ENCODE measurements around the gene VWC2.

The VWC2 gene

DNA sequence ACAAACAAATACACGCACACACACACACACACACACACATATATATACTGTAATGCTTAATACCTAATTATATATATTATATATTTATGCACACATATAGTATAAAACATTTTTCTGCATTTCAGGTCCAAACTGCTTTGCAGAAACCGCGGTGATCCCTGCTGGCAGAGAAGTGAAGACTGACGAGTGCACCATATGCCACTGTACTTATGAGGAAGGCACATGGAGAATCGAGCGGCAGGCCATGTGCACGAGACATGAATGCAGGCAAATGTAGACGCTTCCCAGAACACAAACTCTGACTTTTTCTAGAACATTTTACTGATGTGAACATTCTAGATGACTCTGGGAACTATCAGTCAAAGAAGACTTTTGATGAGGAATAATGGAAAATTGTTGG lies 138.5 kb downstream of the VWC2 start:
- TF ChIP-seq, protein P1, sequence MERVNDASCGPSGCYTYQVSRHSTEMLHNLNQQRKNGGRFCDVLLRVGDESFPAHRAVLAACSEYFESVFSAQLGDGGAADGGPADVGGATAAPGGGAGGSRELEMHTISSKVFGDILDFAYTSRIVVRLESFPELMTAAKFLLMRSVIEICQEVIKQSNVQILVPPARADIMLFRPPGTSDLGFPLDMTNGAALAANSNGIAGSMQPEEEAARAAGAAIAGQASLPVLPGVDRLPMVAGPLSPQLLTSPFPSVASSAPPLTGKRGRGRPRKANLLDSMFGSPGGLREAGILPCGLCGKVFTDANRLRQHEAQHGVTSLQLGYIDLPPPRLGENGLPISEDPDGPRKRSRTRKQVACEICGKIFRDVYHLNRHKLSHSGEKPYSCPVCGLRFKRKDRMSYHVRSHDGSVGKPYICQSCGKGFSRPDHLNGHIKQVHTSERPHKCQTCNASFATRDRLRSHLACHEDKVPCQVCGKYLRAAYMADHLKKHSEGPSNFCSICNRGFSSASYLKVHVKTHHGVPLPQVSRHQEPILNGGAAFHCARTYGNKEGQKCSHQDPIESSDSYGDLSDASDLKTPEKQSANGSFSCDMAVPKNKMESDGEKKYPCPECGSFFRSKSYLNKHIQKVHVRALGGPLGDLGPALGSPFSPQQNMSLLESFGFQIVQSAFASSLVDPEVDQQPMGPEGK (CRISPR knock-in tag; IDR thresholded peaks at IDR 0.05; ENCODE audit: borderline replicate concordance): no peak
- TF ChIP-seq, protein P2, sequence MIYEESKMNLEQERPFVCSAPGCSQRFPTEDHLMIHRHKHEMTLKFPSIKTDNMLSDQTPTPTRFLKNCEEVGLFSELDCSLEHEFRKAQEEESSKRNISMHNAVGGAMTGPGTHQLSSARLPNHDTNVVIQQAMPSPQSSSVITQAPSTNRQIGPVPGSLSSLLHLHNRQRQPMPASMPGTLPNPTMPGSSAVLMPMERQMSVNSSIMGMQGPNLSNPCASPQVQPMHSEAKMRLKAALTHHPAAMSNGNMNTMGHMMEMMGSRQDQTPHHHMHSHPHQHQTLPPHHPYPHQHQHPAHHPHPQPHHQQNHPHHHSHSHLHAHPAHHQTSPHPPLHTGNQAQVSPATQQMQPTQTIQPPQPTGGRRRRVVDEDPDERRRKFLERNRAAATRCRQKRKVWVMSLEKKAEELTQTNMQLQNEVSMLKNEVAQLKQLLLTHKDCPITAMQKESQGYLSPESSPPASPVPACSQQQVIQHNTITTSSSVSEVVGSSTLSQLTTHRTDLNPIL (CRISPR knock-in tag; IDR thresholded peaks at IDR 0.05; ENCODE audit: low read depth): no peak
- TF ChIP-seq OSR1 (CRISPR knock-in tag; IDR thresholded peaks at IDR 0.05) (no peak), ZNF70 (CRISPR knock-in tag; IDR thresholded peaks at IDR 0.05) (no peak), ZNF8 (CRISPR knock-in tag; IDR thresholded peaks at IDR 0.05) (no peak), ZFP30 (CRISPR knock-in tag; IDR thresholded peaks at IDR 0.05) (no peak), ZC3H10 (CRISPR knock-in tag; IDR thresholded peaks at IDR 0.05) (no peak), CSDC2 (CRISPR knock-in tag; IDR thresholded peaks at IDR 0.05) (no peak), TCF4 (CRISPR knock-in tag; IDR thresholded peaks at IDR 0.05; ENCODE audit: borderline replicate concordance) (no peak), RARB (CRISPR knock-in tag; IDR thresholded peaks at IDR 0.05) (no peak), ISL1 (CRISPR knock-in tag; IDR thresholded peaks at IDR 0.05) (no peak), ARNTL (CRISPR knock-in tag; IDR thresholded peaks at IDR 0.05; ENCODE audit: borderline replicate concordance, low read depth) (no peak), ZFP3 (CRISPR knock-in tag; IDR thresholded peaks at IDR 0.05) (no peak), TOX (CRISPR knock-in tag; IDR thresholded peaks at IDR 0.05; ENCODE audit: borderline replicate concordance) (no peak), SNAI2 (CRISPR knock-in tag; IDR thresholded peaks at IDR 0.05) (no peak), PPARA (CRISPR knock-in tag; IDR thresholded peaks at IDR 0.05; ENCODE audit: borderline replicate concordance) (no peak), BACH2 (CRISPR knock-in tag; IDR thresholded peaks at IDR 0.05; ENCODE audit: borderline replicate concordance) (no peak), ZNF565 (CRISPR knock-in tag; conservative IDR thresholded peaks at IDR 0.05; ENCODE audit: low read depth) (no peak)
- TF ChIP-seq, protein P3, sequence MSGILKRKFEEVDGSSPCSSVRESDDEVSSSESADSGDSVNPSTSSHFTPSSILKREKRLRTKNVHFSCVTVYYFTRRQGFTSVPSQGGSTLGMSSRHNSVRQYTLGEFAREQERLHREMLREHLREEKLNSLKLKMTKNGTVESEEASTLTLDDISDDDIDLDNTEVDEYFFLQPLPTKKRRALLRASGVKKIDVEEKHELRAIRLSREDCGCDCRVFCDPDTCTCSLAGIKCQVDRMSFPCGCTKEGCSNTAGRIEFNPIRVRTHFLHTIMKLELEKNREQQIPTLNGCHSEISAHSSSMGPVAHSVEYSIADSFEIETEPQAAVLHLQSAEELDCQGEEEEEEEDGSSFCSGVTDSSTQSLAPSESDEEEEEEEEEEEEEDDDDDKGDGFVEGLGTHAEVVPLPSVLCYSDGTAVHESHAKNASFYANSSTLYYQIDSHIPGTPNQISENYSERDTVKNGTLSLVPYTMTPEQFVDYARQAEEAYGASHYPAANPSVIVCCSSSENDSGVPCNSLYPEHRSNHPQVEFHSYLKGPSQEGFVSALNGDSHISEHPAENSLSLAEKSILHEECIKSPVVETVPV (CRISPR knock-in tag; IDR thresholded peaks at IDR 0.05): no peak
- TF ChIP-seq, protein P4, sequence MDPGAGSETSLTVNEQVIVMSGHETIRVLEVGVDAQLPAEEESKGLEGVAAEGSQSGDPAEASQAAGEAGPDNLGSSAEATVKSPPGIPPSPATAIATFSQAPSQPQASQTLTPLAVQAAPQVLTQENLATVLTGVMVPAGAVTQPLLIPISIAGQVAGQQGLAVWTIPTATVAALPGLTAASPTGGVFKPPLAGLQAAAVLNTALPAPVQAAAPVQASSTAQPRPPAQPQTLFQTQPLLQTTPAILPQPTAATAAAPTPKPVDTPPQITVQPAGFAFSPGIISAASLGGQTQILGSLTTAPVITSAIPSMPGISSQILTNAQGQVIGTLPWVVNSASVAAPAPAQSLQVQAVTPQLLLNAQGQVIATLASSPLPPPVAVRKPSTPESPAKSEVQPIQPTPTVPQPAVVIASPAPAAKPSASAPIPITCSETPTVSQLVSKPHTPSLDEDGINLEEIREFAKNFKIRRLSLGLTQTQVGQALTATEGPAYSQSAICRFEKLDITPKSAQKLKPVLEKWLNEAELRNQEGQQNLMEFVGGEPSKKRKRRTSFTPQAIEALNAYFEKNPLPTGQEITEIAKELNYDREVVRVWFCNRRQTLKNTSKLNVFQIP (CRISPR knock-in tag; IDR thresholded peaks at IDR 0.05; ENCODE audit: borderline replicate concordance, low read depth): no peak
- ATAC-seq: no peak

DNA sequence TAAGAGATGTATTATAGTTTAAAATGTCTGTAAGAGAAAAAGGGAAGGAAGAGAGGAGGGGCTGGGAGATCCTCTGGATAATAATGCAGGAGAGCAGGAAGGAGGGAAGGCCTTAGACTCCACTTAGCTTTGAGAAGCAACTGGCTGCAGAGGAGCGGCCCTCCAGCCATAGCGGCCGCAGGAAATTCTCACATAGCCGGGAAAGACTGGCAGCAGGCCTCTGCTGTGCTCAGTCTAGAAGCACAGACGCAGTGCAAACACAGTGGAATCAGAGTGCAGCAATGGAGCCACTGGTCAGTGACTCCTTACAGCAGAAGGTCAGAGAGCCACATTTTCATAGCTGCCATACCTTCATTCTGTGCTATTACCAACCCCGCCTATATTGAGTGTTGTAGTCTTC lies 153.3 kb downstream of the VWC2 start:
- ATAC-seq: no peak
- TF ChIP-seq ZNF8 (CRISPR knock-in tag; IDR thresholded peaks at IDR 0.05) (no peak), RARB (CRISPR knock-in tag; IDR thresholded peaks at IDR 0.05) (no peak), ZNF70 (CRISPR knock-in tag; IDR thresholded peaks at IDR 0.05) (no peak), ZFP30 (CRISPR knock-in tag; IDR thresholded peaks at IDR 0.05) (no peak), CSDC2 (CRISPR knock-in tag; IDR thresholded peaks at IDR 0.05) (no peak), GLIS3 (CRISPR knock-in tag; IDR thresholded peaks at IDR 0.05) (no peak), ZC3H10 (CRISPR knock-in tag; IDR thresholded peaks at IDR 0.05) (no peak)
- TF ChIP-seq, protein P3 (CRISPR knock-in tag; IDR thresholded peaks at IDR 0.05): no peak
- TF ChIP-seq, protein P2 (CRISPR knock-in tag; IDR thresholded peaks at IDR 0.05; ENCODE audit: low read depth): no peak

DNA sequence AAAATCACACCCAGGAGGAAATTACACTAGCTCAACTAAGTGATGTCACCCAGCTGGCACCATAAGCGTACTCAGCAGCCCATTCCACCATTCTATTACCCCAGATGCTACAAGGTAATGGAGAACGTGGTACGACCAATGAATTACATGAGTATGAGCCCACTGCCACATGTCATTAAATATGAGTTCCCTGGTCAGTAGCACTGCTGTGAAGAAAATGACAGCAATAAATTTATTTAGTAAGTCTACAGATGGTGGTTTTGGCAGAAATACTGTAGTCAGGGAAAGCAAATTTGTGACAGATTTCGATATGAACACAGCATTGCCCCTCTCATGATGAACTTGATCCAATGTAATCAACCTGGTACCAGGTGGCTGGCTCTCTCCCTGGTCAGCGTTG lies 154.2 kb downstream of the VWC2 start:
- ATAC-seq: no peak
- TF ChIP-seq ZFP3 (CRISPR knock-in tag; IDR thresholded peaks at IDR 0.05) (no peak), CSDC2 (CRISPR knock-in tag; IDR thresholded peaks at IDR 0.05) (no peak), TCF4 (CRISPR knock-in tag; IDR thresholded peaks at IDR 0.05; ENCODE audit: borderline replicate concordance) (no peak), PPARA (CRISPR knock-in tag; IDR thresholded peaks at IDR 0.05; ENCODE audit: borderline replicate concordance) (no peak), ARNTL (CRISPR knock-in tag; IDR thresholded peaks at IDR 0.05; ENCODE audit: borderline replicate concordance, low read depth) (no peak), SNAI2 (CRISPR knock-in tag; IDR thresholded peaks at IDR 0.05) (no peak), ZNF565 (CRISPR knock-in tag; conservative IDR thresholded peaks at IDR 0.05; ENCODE audit: low read depth) (no peak), ISL1 (CRISPR knock-in tag; IDR thresholded peaks at IDR 0.05) (no peak), ZC3H10 (CRISPR knock-in tag; IDR thresholded peaks at IDR 0.05) (no peak), GLIS3 (CRISPR knock-in tag; IDR thresholded peaks at IDR 0.05) (no peak), ESRRG (CRISPR knock-in tag; IDR thresholded peaks at IDR 0.05) (no peak), RARB (CRISPR knock-in tag; IDR thresholded peaks at IDR 0.05) (no peak), OSR1 (CRISPR knock-in tag; IDR thresholded peaks at IDR 0.05) (no peak)
- TF ChIP-seq, protein P2 (CRISPR knock-in tag; IDR thresholded peaks at IDR 0.05; ENCODE audit: low read depth): no peak
- TF ChIP-seq, protein P1 (CRISPR knock-in tag; IDR thresholded peaks at IDR 0.05; ENCODE audit: borderline replicate concordance): no peak

Measured in SK-N-SH treated with all-trans-retinoic acid at 6 μM for 48 hours (cell line).